ENCODE data around the gene NTPCR. TPM values are rescaled to one million over a fixed set of nuclear protein-coding genes. Genes with fewer than 3 reads are reported as not detected.
"Not testable (repeated sequence)": the region's sequence is repeated elsewhere in the genome, so short reads cannot be mapped to it uniquely, and the experiment has no call there.

Gene NTPCR
- total RNA-seq, 2 experiments from 2014 or later: 8.5 to 9.3 TPM

GRCh38 chr1:232998646-232999045 is 48.2 kb downstream of the NTPCR start:
- no peak overlapping the region for H3K27ac Mint-ChIP-seq
- Histone ChIP-seq H3K27me3 (ENCODE audit: control insufficient read depth in 1 of 2, insufficient read depth in 2 of 2, low read length in 2 of 2) (no peaks in the 10 kb centered on the region), H3K9me3 (ENCODE audit: control insufficient read depth in 1 of 2, insufficient read depth in 1 of 2, low read length in 2 of 2) (peaks cover 0 to 8% of the 10 kb centered on the region in 2 experiments), H3K4me3 (ENCODE audit: low read length) (no peak overlapping the region), H3K4me1 (ENCODE audit: insufficient read depth, low read length) (no peaks in the 10 kb centered on the region), H3K27ac (ENCODE audit: low read depth in 1 of 2, low read length in 2 of 2) (no peak overlapping the region), H3K36me3 (ENCODE audit: insufficient read depth, low read length) (peaks cover 63% of the 10 kb centered on the region)
- no peaks in the 10 kb centered on the region for H3K9me3 Mint-ChIP-seq
- H3K36me3 Mint-ChIP-seq (ENCODE audit: low read depth): peaks cover 94% of the 10 kb centered on the region
- ChIA-PET CTCF (no interaction called here), POLR2A (no interaction called here)
- no peak for TF ChIP-seq CTCF (IDR thresholded peaks at IDR 0.05)
- ATAC-seq (ENCODE audit: poor library complexity): no peak
- H3K4me3 Mint-ChIP-seq: no peak overlapping the region
- no peaks in the 10 kb centered on the region for H3K27me3 Mint-ChIP-seq
- no peaks in the 10 kb centered on the region for H3K4me1 Mint-ChIP-seq (ENCODE audit: low read depth)
- no peak for DNase-seq
- intact Hi-C loops (cut with DNase I, micrococcal nuclease): no loop called here

- H3K36me3 ChIP-seq (ENCODE audit: insufficient read depth, low read length): peaks cover 52% of the 10 kb centered on the region
- H3K4me3 ChIP-seq (ENCODE audit: low read length): no peak overlapping the region
- no peaks in the 10 kb centered on the region for H3K4me1 ChIP-seq (ENCODE audit: insufficient read depth, low read length)
- H3K27me3 ChIP-seq (ENCODE audit: control insufficient read depth in 1 of 2, insufficient read depth in 2 of 2, low read length in 2 of 2): no peaks in the 10 kb centered on the region
- no peak overlapping the region for H3K4me3 Mint-ChIP-seq
- POLR2A ChIA-PET: no interaction called here
- H3K27ac Mint-ChIP-seq: no peak overlapping the region
- ATAC-seq (ENCODE audit: poor library complexity) (no peak), DNase-seq (no peak)
- H3K9me3 ChIP-seq (ENCODE audit: control insufficient read depth in 1 of 2, insufficient read depth in 1 of 2, low read length in 2 of 2): peaks cover 0 to 6% of the 10 kb centered on the region in 2 experiments
- no peaks in the 10 kb centered on the region for H3K9me3 Mint-ChIP-seq
- H3K4me1 Mint-ChIP-seq (ENCODE audit: low read depth): no peaks in the 10 kb centered on the region
- CTCF ChIA-PET: no interaction called here
- intact Hi-C loops (cut with DNase I, micrococcal nuclease): no loop called here
- H3K27me3 Mint-ChIP-seq: no peaks in the 10 kb centered on the region
- peaks cover 92% of the 10 kb centered on the region for H3K36me3 Mint-ChIP-seq (ENCODE audit: low read depth)
- no peak overlapping the region for H3K27ac ChIP-seq (ENCODE audit: low read depth in 1 of 2, low read length in 2 of 2)
- TF ChIP-seq CTCF (IDR thresholded peaks at IDR 0.05): no peak
Observed at GRCh38 chr1:232999956-233000625, 49.7 kb downstream of the NTPCR start.

GRCh38 chr1:233003638-233004037 is 53.2 kb downstream of the NTPCR start:
- H3K4me1 Mint-ChIP-seq (ENCODE audit: low read depth); intact Hi-C loops (cut with DNase I, micrococcal nuclease); H3K4me3 Mint-ChIP-seq; H3K9me3 ChIP-seq (ENCODE audit: control insufficient read depth in 1 of 2, insufficient read depth in 1 of 2, low read length in 2 of 2); H3K4me1 ChIP-seq (ENCODE audit: insufficient read depth, low read length); CTCF ChIA-PET; H3K27me3 ChIP-seq (ENCODE audit: control insufficient read depth in 1 of 2, insufficient read depth in 2 of 2, low read length in 2 of 2); ATAC-seq (ENCODE audit: poor library complexity); DNase-seq; H3K9me3 Mint-ChIP-seq; POLR2A ChIA-PET; H3K27ac ChIP-seq (ENCODE audit: low read depth in 1 of 2, low read length in 2 of 2); H3K27me3 Mint-ChIP-seq; H3K4me3 ChIP-seq (ENCODE audit: low read length); H3K27ac Mint-ChIP-seq: not testable (repeated sequence)
- H3K36me3 ChIP-seq (ENCODE audit: insufficient read depth, low read length): peaks cover 27% of the 10 kb centered on the region
- H3K36me3 Mint-ChIP-seq (ENCODE audit: low read depth): peaks cover 76% of the 10 kb centered on the region

- peaks cover 0 to 5% of the 10 kb centered on the region in 2 experiments for H3K9me3 ChIP-seq (ENCODE audit: control insufficient read depth in 1 of 2, insufficient read depth in 1 of 2, low read length in 2 of 2)
- peaks cover 21% of the 10 kb centered on the region for H3K36me3 ChIP-seq (ENCODE audit: insufficient read depth, low read length)
- TF ChIP-seq CTCF (IDR thresholded peaks at IDR 0.05): no peak
- ChIA-PET CTCF (no interaction called here), POLR2A (no interaction called here)
- intact Hi-C loops (cut with DNase I, micrococcal nuclease): no loop called here
- Mint-ChIP-seq H3K27me3 (no peaks in the 10 kb centered on the region), H3K27ac (no peak overlapping the region), H3K36me3 (ENCODE audit: low read depth) (peaks cover 73% of the 10 kb centered on the region), H3K9me3 (no peaks in the 10 kb centered on the region), H3K4me3 (no peak overlapping the region), H3K4me1 (ENCODE audit: low read depth) (no peaks in the 10 kb centered on the region)
- H3K27me3 ChIP-seq (ENCODE audit: control insufficient read depth in 1 of 2, insufficient read depth in 2 of 2, low read length in 2 of 2): no peaks in the 10 kb centered on the region
- no peak overlapping the region for H3K27ac ChIP-seq (ENCODE audit: low read depth in 1 of 2, low read length in 2 of 2)
- ATAC-seq (ENCODE audit: poor library complexity) (no peak), DNase-seq (no peak)
- H3K4me1 ChIP-seq (ENCODE audit: insufficient read depth, low read length): no peaks in the 10 kb centered on the region
- no peak overlapping the region for H3K4me3 ChIP-seq (ENCODE audit: low read length)
Observed at GRCh38 chr1:233004451-233004850, 54.0 kb downstream of the NTPCR start.
